Neural cell (in vitro differentiated cells): ENCODE measurements around the gene CRTC3. TPM values are rescaled to one million over a fixed set of nuclear protein-coding genes. Genes with fewer than 3 reads are reported as not detected.

ENCODE experiments used
- H2AFZ ChIP-seq: fragments of 200-600, 300-800 bp; sonication (generic), shearing (Covaris generic); 2 replicates; pipeline ENCODE4 v1.6.0; 2014; ENCODE audit warnings: low read depth, mild to moderate bottlenecking, antibody characterized with exemption, low read length, moderate library complexity
- H3F3A ChIP-seq: fragments of 200-600 bp; shearing (Covaris generic); 2 replicates; pipeline ENCODE4 v1.6.1; 2016; ENCODE audit warnings: mild to moderate bottlenecking, moderate library complexity, mixed read lengths, antibody characterized with exemption, low read length; ENCODE audit not compliant: insufficient read depth, poor library complexity, severe bottlenecking
- H3K27ac ChIP-seq: fragments of 200-600, 300-800 bp; sonication (generic), shearing (Covaris generic); 2 replicates; pipeline ENCODE4 v1.5.1; 2014; ENCODE audit warnings: mild to moderate bottlenecking, low read length, moderate library complexity
- H3K27me3 ChIP-seq: fragments of 300-800, 200-600 bp; sonication (generic), shearing (Covaris generic); 2 replicates; pipeline ENCODE4 v1.6.0; 2014; ENCODE audit warnings: mild to moderate bottlenecking, low read depth, low read length, moderate library complexity; ENCODE audit not compliant: insufficient read depth
- H3K36me3 ChIP-seq: fragments of 300-800, 200-600 bp; sonication (generic), shearing (Covaris generic); 2 replicates; pipeline ENCODE4 v1.5.1; 2014; ENCODE audit warnings: mild to moderate bottlenecking, antibody characterized with exemption, low read length, moderate library complexity; ENCODE audit not compliant: insufficient read depth
- H3K4me2 ChIP-seq: fragments of 300-800, 200-600 bp; sonication (generic), shearing (Covaris generic); 2 replicates; pipeline ENCODE4 v1.6.0; 2014; ENCODE audit warnings: mild to moderate bottlenecking, low read length
- H3K4me3 ChIP-seq: fragments of 300-800, 200-600 bp; sonication (generic), shearing (Covaris generic); 2 replicates; pipeline ENCODE4 v1.5.1; 2014; ENCODE audit warnings: mild to moderate bottlenecking, low read length, moderate library complexity
- H3K79me2 ChIP-seq: fragments of 200-600 bp; shearing (Covaris generic); replicated peaks from 2 replicates; pipeline ENCODE4 v1.6.0; 2014; ENCODE audit warnings: mild to moderate bottlenecking, low read length, moderate library complexity; ENCODE audit not compliant: insufficient read depth
- H3K9ac ChIP-seq: fragments of 300-800, 200-600 bp; sonication (generic), shearing (Covaris generic); 2 replicates; pipeline ENCODE4 v1.6.1; 2016; ENCODE audit warnings: mild to moderate bottlenecking, low read length, mixed read lengths
- H3K9me2 ChIP-seq: fragments of 200-600 bp; shearing (Covaris generic); 2 replicates; pipeline ENCODE4 v1.6.1; 2016; ENCODE audit warnings: mild to moderate bottlenecking, low read length, mixed read lengths; ENCODE audit not compliant: insufficient read depth
- H3K9me3 ChIP-seq: fragments of 200-600, 300-800 bp; sonication (generic), shearing (Covaris generic); 2 replicates; pipeline ENCODE4 v1.6.1; 2016; ENCODE audit warnings: mild to moderate bottlenecking, mixed run types, low read length, moderate library complexity, mixed read lengths
- H4K20me1 ChIP-seq: fragments of 200-600 bp; shearing (Covaris generic); 2 replicates; pipeline ENCODE4 v1.6.1; 2016; ENCODE audit warnings: mild to moderate bottlenecking, mixed run types; ENCODE audit not compliant: insufficient read depth
- CTCF ChIP-seq: fragments of 450-650 bp; IDR thresholded peaks from 2 replicates; pipeline ENCODE4 v1.5.1; 2014; ENCODE audit warnings: antibody characterized with exemption, mild to moderate bottlenecking, moderate library complexity; ENCODE audit not compliant: poor library complexity, severe bottlenecking
- EP300 ChIP-seq: fragments of 450-650 bp; conservative IDR thresholded peaks from 2 replicates; pipeline ENCODE4 v1.6.1; 2014; ENCODE audit warnings: antibody characterized with exemption, mild to moderate bottlenecking, moderate library complexity; ENCODE audit not compliant: poor library complexity, severe bottlenecking
- EZH2 ChIP-seq: fragments of 200-600, 300-800 bp; shearing (Covaris generic), sonication (generic); IDR thresholded peaks from 2 replicates; pipeline ENCODE4 v1.6.1; 2014; ENCODE audit warnings: antibody characterized with exemption, low read length, borderline replicate concordance, mild to moderate bottlenecking; ENCODE audit not compliant: insufficient read depth, poor library complexity, severe bottlenecking
- MXI1 ChIP-seq: fragments of 450-650 bp; conservative IDR thresholded peaks from 2 replicates; pipeline ENCODE4 v1.6.1; 2014; ENCODE audit warnings: antibody characterized with exemption, mild to moderate bottlenecking; ENCODE audit not compliant: poor library complexity, severe bottlenecking
- POLR2AphosphoS5 ChIP-seq: IDR thresholded peaks from 2 replicates; pipeline ENCODE4 v1.6.1; 2012
- RAD21 ChIP-seq: fragments of 450-650 bp; conservative IDR thresholded peaks from 2 replicates; pipeline ENCODE4 v1.6.1; 2014; ENCODE audit warnings: antibody characterized with exemption, mild to moderate bottlenecking, moderate library complexity
- REST ChIP-seq: IDR thresholded peaks from 2 replicates; pipeline ENCODE4 v1.6.1; 2012; ENCODE audit warnings: borderline replicate concordance
- SMC3 ChIP-seq: fragments of 450-650 bp; conservative IDR thresholded peaks from 2 replicates; pipeline ENCODE4 v1.6.1; 2014; ENCODE audit warnings: antibody characterized with exemption, mild to moderate bottlenecking, moderate library complexity; ENCODE audit not compliant: poor library complexity
- TAF1 ChIP-seq: IDR thresholded peaks from 2 replicates; pipeline ENCODE4 v1.6.1; 2012; ENCODE audit warnings: low read depth
- polyA plus RNA-seq: library from polyadenylated mRNA; depleted of rRNA; stranded (reverse); fragments of >200 nt; gene quantifications from 2 replicates; pipeline ENCODE4 v1.2.3, GENCODE V29; 2014

The CRTC3 gene
- polyA plus RNA-seq, 1 donor from 2014 or later, result 5.5 TPM

- Histone ChIP-seq H3K79me2 (no peaks in the 10 kb centered on the region), H3K4me2 (no peak overlapping the region), H3K9ac (no peak overlapping the region), H3K27me3 (no peaks in the 10 kb centered on the region), H2AFZ (no peak overlapping the region), H3K4me3 (no peak overlapping the region), H3K9me2 (no peaks in the 10 kb centered on the region), H3K36me3 (no peaks in the 10 kb centered on the region), H3F3A (no peaks in the 10 kb centered on the region), H3K27ac (no peak overlapping the region), H4K20me1 (no peaks in the 10 kb centered on the region), H3K9me3 (no peaks in the 10 kb centered on the region)
- no peak for TF ChIP-seq EP300
- no peak for TF ChIP-seq MXI1
- no peak for TF ChIP-seq CTCF
- no peak for TF ChIP-seq REST
- no peak for TF ChIP-seq TAF1
- no peak for TF ChIP-seq EZH2
- no peak for TF ChIP-seq RAD21
- no peak for TF ChIP-seq POLR2AphosphoS5
- TF ChIP-seq SMC3, result no peak
These were observed 53.9 kb downstream of the CRTC3 start for GRCh38 chr15:90583471-90584252.

- TF ChIP-seq CTCF (no peak), SMC3 (no peak), EP300 (no peak), POLR2AphosphoS5 (no peak), RAD21 (no peak), MXI1 (no peak), TAF1 (no peak), REST (no peak), EZH2 (no peak)
- H3K27ac ChIP-seq, result no peak overlapping the region
These were observed 55.1 kb downstream of the CRTC3 start for GRCh38 chr15:90584841-90585240.

More at GRCh38 chr15:90584841-90585240, 55.1 kb downstream of the CRTC3 start:
- Histone ChIP-seq H3K9me3 (no peaks in the 10 kb centered on the region), H4K20me1 (no peaks in the 10 kb centered on the region), H2AFZ (no peak overlapping the region), H3K9ac (no peak overlapping the region), H3K4me3 (no peak overlapping the region), H3K36me3 (no peaks in the 10 kb centered on the region), H3F3A (no peaks in the 10 kb centered on the region), H3K27me3 (no peaks in the 10 kb centered on the region), H3K79me2 (no peaks in the 10 kb centered on the region), H3K9me2 (no peaks in the 10 kb centered on the region), H3K4me2 (no peak overlapping the region)
